GM13977 (cell line): ENCODE results near the gene MRPL11.

Experiments
- DNase-seq: peaks from one replicate; pipeline ENCODE4 v3.0.0; 2012; ENCODE audit warnings: low spot score
- in situ Hi-C: fragments of 300-500 bp; cut with MboI; formaldehyde crosslinking; loops from one replicate; pipeline ENCODE4 v1.12.0; 2022; ENCODE audit warnings: low sequenced_read_pairs, low pct_unique_long_range_greater_than_20kb, mixed read lengths, inconsistent platforms; ENCODE audit not compliant: unreplicated experiment
- TF ChIP-seq, protein P1 (sequence below): IDR thresholded peaks from 2 replicates; pipeline ENCODE4 v1.5.1; 2012; ENCODE audit warnings: mild to moderate bottlenecking, control low read depth; ENCODE audit not compliant: insufficient read depth; ENCODE audit errors: extremely low read depth, missing control alignments

MRPL11 gene

DNA sequence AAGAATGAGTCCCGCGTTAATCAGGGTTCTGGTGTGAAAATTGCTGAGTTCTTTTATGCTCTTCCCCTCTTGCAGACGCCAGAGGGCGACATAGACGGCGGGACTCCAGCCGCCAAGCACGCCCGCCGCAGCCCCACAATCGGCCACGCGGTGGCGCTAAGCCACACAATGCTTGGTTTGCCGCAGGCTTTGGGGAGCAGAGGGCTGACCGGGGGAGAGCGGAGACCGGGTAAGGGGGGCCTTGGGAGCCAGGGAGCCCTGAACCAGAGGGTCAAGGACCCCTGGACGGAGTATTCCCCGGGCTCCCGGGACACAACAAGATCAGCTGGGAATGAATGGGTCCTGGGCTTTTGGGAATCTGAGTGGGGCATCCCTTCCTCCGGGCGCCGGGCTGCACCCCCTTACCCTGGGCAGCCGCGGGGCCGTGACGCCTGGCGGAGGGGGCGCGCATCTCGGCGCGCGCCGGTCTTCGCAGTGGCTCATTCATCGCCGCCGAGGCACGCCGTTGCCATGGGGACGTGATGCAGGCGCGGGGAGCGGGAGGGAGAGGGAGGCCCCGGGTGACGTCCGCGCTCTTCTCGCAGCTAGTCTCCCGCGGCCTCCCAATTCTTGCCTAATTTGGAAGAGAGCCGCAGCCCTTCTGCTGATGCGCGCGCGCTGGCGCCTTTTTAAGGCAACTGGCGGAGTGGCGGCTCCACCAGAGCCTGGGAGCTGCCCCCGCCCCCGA, 30.0 kb downstream of the MRPL11 start:
- TF ChIP-seq, protein P1, sequence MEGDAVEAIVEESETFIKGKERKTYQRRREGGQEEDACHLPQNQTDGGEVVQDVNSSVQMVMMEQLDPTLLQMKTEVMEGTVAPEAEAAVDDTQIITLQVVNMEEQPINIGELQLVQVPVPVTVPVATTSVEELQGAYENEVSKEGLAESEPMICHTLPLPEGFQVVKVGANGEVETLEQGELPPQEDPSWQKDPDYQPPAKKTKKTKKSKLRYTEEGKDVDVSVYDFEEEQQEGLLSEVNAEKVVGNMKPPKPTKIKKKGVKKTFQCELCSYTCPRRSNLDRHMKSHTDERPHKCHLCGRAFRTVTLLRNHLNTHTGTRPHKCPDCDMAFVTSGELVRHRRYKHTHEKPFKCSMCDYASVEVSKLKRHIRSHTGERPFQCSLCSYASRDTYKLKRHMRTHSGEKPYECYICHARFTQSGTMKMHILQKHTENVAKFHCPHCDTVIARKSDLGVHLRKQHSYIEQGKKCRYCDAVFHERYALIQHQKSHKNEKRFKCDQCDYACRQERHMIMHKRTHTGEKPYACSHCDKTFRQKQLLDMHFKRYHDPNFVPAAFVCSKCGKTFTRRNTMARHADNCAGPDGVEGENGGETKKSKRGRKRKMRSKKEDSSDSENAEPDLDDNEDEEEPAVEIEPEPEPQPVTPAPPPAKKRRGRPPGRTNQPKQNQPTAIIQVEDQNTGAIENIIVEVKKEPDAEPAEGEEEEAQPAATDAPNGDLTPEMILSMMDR: peak; percentile 100
- in situ Hi-C loops: loop anchor here (10.0 to 25.0 kb wide), 2 partner anchors 66 to 279 kb away; partner anchors contain the start of gene RBM4B
- peak; percentile 97 for DNase-seq

- no peak for DNase-seq
- TF ChIP-seq, protein P1: no peak
- in situ Hi-C loops: loop anchor here (10.0 to 25.0 kb wide), 2 partner anchors 67 to 280 kb away; partner anchors contain the start of gene RBM4B
These were observed 31.0 kb downstream of the MRPL11 start for GRCh38 chr11:66407651-66408050.

DNA sequence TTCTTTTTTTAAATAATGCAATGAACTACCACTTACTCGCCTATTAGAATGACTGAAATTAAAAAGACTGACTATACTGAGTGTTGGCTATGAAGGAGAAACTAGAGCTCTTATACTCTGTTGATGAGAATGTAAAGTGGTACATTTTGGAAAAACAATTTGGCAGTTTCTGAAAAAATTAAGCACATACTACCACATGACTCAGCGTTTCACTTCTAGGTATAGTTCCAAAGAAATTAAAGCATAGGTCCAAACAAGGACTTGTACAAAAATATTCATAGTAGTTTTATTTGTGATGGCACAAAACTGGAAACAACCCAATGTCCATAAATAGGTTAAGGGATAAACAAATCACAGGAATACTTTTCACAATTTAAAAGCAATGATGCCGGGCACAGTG, 44.7 kb downstream of the MRPL11 start:
- in situ Hi-C loops: no loop called here
- TF ChIP-seq, protein P1: no peak
- DNase-seq: no peak

DNA sequence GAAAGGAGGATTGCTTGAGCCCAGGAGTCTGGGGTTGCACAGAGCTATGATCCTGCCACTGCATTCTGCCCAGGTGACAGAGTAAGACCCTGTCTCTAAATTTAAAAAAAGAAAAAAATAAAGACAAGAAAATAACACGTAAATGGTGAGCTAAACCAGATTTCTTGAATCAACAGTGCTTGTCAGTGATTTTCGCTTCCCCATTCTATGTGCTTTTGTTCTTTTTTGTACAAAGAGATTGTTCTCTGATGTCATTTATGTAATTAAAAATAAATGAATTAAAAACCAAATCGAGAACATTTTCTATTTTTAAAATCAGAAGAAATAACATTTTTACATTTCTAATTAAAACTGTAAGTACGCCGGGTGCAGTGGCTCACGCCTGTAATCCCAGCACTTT, 47.3 kb downstream of the MRPL11 start:
- TF ChIP-seq, protein P1: no peak
- peak; percentile 20 for DNase-seq
- in situ Hi-C loops: no loop called here

DNA sequence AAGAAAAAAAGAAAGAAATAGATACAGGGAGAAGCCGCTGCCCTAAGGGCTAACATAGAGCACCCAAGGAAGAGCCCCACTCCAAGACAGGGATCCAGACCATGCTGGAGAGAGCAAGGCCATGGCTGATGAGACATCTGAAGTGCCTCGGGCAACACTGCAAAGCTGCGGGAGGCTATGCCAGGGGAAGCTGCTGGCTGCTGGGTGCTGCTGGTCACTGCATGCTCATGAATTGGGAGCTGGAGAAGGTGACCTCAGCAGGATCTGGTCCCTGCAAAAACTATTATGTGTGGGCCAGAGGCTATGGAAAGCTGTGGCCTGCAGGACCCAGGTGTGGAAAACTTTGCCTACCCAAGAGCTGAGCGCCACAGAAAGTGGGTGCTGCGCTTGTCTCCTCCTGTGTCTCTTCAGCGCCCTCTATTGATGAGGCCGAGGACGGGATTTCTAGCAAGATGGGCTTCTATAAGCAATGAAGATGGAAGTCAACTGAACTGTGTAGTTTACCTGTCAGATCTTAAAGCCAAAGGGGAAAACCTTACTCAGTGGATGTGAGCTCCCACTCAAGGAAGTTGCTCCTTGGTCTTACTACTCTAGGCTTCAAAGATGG, 49.8 kb downstream of the MRPL11 start:
- TF ChIP-seq, protein P1: peak; percentile 78
- peak; percentile 59 for DNase-seq
- in situ Hi-C loops: no loop called here

GRCh38 chr11:66386171-66387069, 52.2 kb downstream of the MRPL11 start:
- peak; percentile 65 for DNase-seq
- in situ Hi-C loops: no loop called here
- TF ChIP-seq, protein P1: peak; percentile 93
